Lower leg skin (tissue), 4 donors: ENCODE results near the gene NSMCE4A. TPM values are rescaled to one million over a fixed set of nuclear protein-coding genes. Genes with fewer than 3 reads are reported as not detected.
"Not testable (repeated sequence)": the region's sequence is repeated elsewhere in the genome, so short reads cannot be mapped to it uniquely, and the experiment has no call there.

Source experiments
- DNase-seq, 2 donors: peaks; one replicate each; pipeline ENCODE4 v3.0.0-alpha.2; 2019; ENCODE audit warnings: low spot score in 2 of 2
- H3K4me3 ChIP-seq: fragments of 200-600 bp; sonication (generic); 2 replicates; pipeline ENCODE4 v1.5.1; 2017; ENCODE audit warnings: mild to moderate bottlenecking, low read depth; ENCODE audit not compliant: poor library complexity, severe bottlenecking
- CTCF ChIP-seq, 3 donors: fragments of 450-650 bp; IDR thresholded peaks; one replicate each; pipeline ENCODE4 v1.5.1; 2016; ENCODE audit warnings: antibody characterized with exemption in 3 of 3, mild to moderate bottlenecking in 3 of 3, moderate library complexity in 2 of 3
- POLR2A ChIP-seq, 2 donors: fragments of 450-650 bp; IDR thresholded peaks; one replicate each; pipeline ENCODE4 v1.6.1; 2016 to 2017; ENCODE audit warnings: antibody characterized with exemption in 2 of 2, mild to moderate bottlenecking in 1 of 2, moderate library complexity in 1 of 2
- WGBS, 2 donors: methylation state at CpG; one replicate each; pipeline ENCODE4 v1.1.5; 2018; 5-methylcytosine and 5-hydroxymethylcytosine counted together
- intact Hi-C: fragments of 100-400 bp; cut with DNase I; formaldehyde crosslinking; loops from one replicate; pipeline ENCODE4 v1.15.0; 2023; ENCODE audit warnings: low total_unique reads
- total RNA-seq, 4 donors: library from RNA; depleted of rRNA; stranded (reverse); fragments of >200 nt; gene quantifications; one replicate each; pipeline ENCODE4 v1.1.0, GENCODE V29; 2016

Gene NSMCE4A
- total RNA-seq, 4 donors from 2014 or later = 51.1 to 77.0 (median 56.1) TPM

- no peak for DNase-seq
- TF ChIP-seq CTCF (IDR thresholded peaks at IDR 0.05) = no peak
- TF ChIP-seq POLR2A (IDR thresholded peaks at IDR 0.05) = no peak
- intact Hi-C loops = no loop called here
- 93 to 98% methylated on average over 3 of the region's 3 CpGs for WGBS, 2 donors
- H3K4me3 ChIP-seq = no peak overlapping the region
These were observed 33.5 kb downstream of the NSMCE4A start for GRCh38 chr10:121941532-121941931.

- peak in 1 of 2 donors; percentile 23 for DNase-seq
- no peak overlapping the region for H3K4me3 ChIP-seq
- TF ChIP-seq POLR2A (IDR thresholded peaks at IDR 0.05) = no peak
- TF ChIP-seq CTCF (IDR thresholded peaks at IDR 0.05) = no peak
- intact Hi-C loops = no loop called here
- WGBS, 2 donors = 93% methylated on average over 2 of the region's 2 CpGs
These were observed 38.7 kb downstream of the NSMCE4A start for GRCh38 chr10:121936295-121936694.

- intact Hi-C loops = no loop called here
- peak in 1 of 2 donors; percentile 64 for DNase-seq
- no peak overlapping the region for H3K4me3 ChIP-seq
- no peak for TF ChIP-seq CTCF (IDR thresholded peaks at IDR 0.05)
- no peak for TF ChIP-seq POLR2A (IDR thresholded peaks at IDR 0.05)
- 45 to 60% methylated on average over 7 of the region's 7 CpGs for WGBS, 2 donors
These were observed 39.3 kb downstream of the NSMCE4A start for GRCh38 chr10:121935702-121936101.

- DNase-seq, intact Hi-C loops, H3K4me3 ChIP-seq: not testable (repeated sequence)
- WGBS, 2 donors = 64 to 65% methylated on average over 11 of the region's 11 CpGs
These were observed 44.5 kb downstream of the NSMCE4A start for GRCh38 chr10:121930268-121931085.

- H3K4me3 ChIP-seq, intact Hi-C loops: not testable (repeated sequence)
- DNase-seq = peak in 1 of 2 donors; percentile 49
- WGBS, 2 donors = 84 to 85% methylated on average over 14 of the region's 14 CpGs
These were observed 45.3 kb downstream of the NSMCE4A start for GRCh38 chr10:121929585-121930267.

GRCh38 chr10:121928528-121928884, 46.5 kb downstream of the NSMCE4A start:
- intact Hi-C loops = no loop called here
- WGBS, 2 donors = 1 to 5% methylated on average over 15 to 19 of the region's 20 CpGs
- peak overlapping the region; percentile 96 for H3K4me3 ChIP-seq
- peak in 1 of 2 donors; percentile 31 for DNase-seq
- TF ChIP-seq POLR2A (IDR thresholded peaks at IDR 0.05) = no peak
- no peak for TF ChIP-seq CTCF (IDR thresholded peaks at IDR 0.05)
